ENCODE results near the gene SMC4. TPM values are rescaled to one million over a fixed set of nuclear protein-coding genes. Genes with fewer than 3 reads are reported as not detected.

SMC4 gene
- total RNA-seq, 1 donor from 2014 or later: 46.8 TPM

DNA sequence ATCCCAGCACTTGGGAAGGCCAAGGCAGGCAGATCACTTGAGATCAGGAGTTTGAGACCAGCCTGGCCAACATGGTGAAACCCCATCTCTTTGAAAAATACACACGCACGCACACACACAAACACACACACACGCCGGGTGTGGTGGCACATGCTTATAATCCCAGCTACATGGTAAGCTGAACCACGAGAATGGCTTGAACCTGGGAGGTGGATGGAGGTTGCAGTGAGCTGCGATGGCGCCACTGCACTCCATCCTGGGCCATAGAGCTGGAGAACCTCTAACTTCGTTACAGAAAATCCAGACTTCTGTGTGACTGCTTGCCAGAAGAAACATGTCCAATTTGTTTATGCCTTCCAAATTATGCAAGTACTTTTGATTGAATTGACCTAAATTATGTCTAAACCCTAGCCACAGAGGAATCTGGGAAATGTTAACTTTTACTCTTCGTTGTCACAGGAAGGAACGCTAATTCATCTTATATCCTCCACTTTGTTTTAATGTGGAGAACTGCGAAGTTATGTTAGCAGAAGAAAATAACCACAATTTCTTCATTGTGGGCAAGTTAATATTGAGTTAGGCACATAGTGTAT, 28.5 kb downstream of the SMC4 start:
- H3K4me1 ChIP-seq: no peaks in the 10 kb centered on the region
- ATAC-seq (no peak), DNase-seq (no peak)
- no peaks in the 10 kb centered on the region for H3K27me3 ChIP-seq
- H3K4me3 ChIP-seq: no peak overlapping the region
- TF ChIP-seq, protein P1, sequence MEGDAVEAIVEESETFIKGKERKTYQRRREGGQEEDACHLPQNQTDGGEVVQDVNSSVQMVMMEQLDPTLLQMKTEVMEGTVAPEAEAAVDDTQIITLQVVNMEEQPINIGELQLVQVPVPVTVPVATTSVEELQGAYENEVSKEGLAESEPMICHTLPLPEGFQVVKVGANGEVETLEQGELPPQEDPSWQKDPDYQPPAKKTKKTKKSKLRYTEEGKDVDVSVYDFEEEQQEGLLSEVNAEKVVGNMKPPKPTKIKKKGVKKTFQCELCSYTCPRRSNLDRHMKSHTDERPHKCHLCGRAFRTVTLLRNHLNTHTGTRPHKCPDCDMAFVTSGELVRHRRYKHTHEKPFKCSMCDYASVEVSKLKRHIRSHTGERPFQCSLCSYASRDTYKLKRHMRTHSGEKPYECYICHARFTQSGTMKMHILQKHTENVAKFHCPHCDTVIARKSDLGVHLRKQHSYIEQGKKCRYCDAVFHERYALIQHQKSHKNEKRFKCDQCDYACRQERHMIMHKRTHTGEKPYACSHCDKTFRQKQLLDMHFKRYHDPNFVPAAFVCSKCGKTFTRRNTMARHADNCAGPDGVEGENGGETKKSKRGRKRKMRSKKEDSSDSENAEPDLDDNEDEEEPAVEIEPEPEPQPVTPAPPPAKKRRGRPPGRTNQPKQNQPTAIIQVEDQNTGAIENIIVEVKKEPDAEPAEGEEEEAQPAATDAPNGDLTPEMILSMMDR (IDR thresholded peaks at IDR 0.05): no peak
- H3K27ac ChIP-seq: no peak overlapping the region
- peaks cover 94% of the 10 kb centered on the region for H3K36me3 ChIP-seq
- no peaks in the 10 kb centered on the region for H3K9me3 ChIP-seq
- intact Hi-C loops (cut with DNase I): no loop called here

DNA sequence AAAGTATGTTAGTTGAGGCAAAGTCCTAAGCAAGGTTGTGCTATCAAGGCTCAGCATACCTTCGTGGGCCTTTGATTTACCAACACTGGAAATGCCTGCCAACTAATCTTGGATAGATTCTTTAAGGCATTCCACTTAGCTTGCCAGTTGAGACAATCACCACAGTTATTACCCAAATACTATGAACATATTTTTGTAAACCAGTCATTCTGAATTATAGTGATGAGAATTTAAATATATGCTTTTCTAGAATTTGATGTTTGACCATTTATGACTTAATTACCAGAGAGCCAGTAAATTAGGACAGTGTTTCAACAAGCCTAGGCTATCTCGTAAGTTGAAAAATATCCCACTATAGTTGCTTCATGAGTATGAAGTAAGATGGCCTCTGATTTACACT, 34.6 kb downstream of the SMC4 start:
- Histone ChIP-seq H3K4me3 (no peak overlapping the region), H3K27me3 (no peaks in the 10 kb centered on the region), H3K9me3 (no peaks in the 10 kb centered on the region), H3K36me3 (peaks cover 55% of the 10 kb centered on the region), H3K4me1 (no peaks in the 10 kb centered on the region), H3K27ac (no peak overlapping the region)
- DNase-seq: no peak
- TF ChIP-seq, protein P1 (IDR thresholded peaks at IDR 0.05): no peak
- ATAC-seq: no peak
- intact Hi-C loops (cut with DNase I): no loop called here

DNA sequence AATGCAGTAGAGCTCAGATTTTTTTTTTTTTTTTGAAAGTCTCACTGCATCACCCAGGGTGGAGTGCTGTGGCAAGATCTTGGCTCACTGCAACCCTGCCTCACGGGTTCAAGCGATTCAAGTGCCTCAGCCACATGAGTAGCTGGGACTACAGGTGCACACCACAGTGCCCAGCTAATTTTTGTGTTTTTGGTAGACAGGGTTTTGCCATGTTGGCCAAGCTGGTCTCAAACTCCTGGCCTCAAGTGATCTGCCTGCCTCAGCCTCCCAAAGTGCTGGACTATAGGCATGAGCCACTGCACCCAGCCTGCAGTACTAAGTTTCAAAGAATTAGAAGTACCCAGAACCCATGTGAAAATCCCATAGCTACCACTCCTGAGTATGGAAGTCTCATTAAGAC, 35.6 kb downstream of the SMC4 start:
- ATAC-seq (no peak), DNase-seq (no peak)
- intact Hi-C loops (cut with DNase I): no loop called here
- TF ChIP-seq, protein P1 (IDR thresholded peaks at IDR 0.05): no peak
- Histone ChIP-seq H3K27me3 (no peaks in the 10 kb centered on the region), H3K36me3 (peaks cover 46% of the 10 kb centered on the region), H3K4me3 (no peak overlapping the region), H3K9me3 (no peaks in the 10 kb centered on the region), H3K4me1 (no peaks in the 10 kb centered on the region), H3K27ac (no peak overlapping the region)

DNA sequence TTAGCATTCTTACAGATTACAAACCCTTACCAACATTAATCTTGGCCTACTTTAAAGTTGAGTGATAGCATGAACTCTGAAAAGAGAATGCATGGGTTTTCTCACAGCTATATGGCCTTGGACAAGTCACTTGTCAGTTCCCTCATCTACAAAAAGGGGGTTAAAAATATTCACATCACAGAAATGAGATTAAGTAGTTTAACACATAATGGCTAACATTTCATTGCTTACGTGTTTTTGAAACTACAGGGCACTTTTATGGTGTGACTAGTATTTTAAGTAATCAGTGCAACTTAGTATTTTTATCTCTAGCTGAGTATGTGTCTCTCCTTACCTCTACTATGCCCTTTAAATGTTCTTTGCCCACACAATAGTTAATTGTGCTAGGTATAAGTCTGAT, 36.3 kb downstream of the SMC4 start:
- H3K9me3 ChIP-seq: no peaks in the 10 kb centered on the region
- no peak overlapping the region for H3K27ac ChIP-seq
- peaks cover 39% of the 10 kb centered on the region for H3K36me3 ChIP-seq
- no peaks in the 10 kb centered on the region for H3K4me1 ChIP-seq
- no peaks in the 10 kb centered on the region for H3K27me3 ChIP-seq
- intact Hi-C loops (cut with DNase I): no loop called here
- no peak overlapping the region for H3K4me3 ChIP-seq
- no peak for ATAC-seq
- TF ChIP-seq, protein P1 (IDR thresholded peaks at IDR 0.05): no peak
- no peak for DNase-seq

DNA sequence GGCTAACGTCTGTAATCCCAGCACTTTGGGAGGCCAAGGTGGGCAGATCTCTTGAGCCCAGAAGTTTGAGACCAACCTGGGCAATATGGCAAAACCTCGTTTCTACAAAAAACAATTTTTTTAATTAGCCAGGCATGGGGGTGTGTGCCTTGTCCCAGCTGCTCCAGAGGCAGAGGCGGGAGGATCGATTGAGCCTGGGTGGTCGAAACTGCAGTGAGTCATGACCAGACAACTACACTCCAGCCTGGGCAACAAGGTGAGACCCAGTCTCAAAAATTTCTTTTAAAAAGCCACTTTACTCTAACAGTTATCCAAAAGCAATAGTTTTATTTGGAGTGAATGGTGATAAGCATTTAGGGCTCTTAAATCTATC, 37.6 kb downstream of the SMC4 start:
- intact Hi-C loops (cut with DNase I): no loop called here
- ATAC-seq: no peak

More for the DNA sequence above, 37.6 kb downstream of the SMC4 start:
- no peaks in the 10 kb centered on the region for H3K9me3 ChIP-seq
- no peak for DNase-seq
- no peak overlapping the region for H3K4me3 ChIP-seq
- H3K27me3 ChIP-seq: no peaks in the 10 kb centered on the region
- no peaks in the 10 kb centered on the region for H3K4me1 ChIP-seq
- H3K36me3 ChIP-seq: peaks cover 26% of the 10 kb centered on the region
- TF ChIP-seq, protein P1 (IDR thresholded peaks at IDR 0.05): no peak
- H3K27ac ChIP-seq: no peak overlapping the region

Measured in upper lobe of right lung (tissue), 1 donor.